HG03460 (cell line): Measurements from ENCODE around the gene CPED1.
"Not testable (repeated sequence)": the region's sequence is repeated elsewhere in the genome, so short reads cannot be mapped to it uniquely, and the experiment has no call there.

Source experiments
- ATAC-seq: cut with Tn5 transposase; IDR thresholded peaks from one replicate; pipeline ENCODE4 v1.9.1; 2021; ENCODE audit not compliant: unreplicated experiment

The CPED1 gene

GRCh38 chr7:121274467-121274866 is 286.0 kb downstream of the CPED1 start:
- ATAC-seq, result no peak

GRCh38 chr7:121275204-121275603 is 286.7 kb downstream of the CPED1 start:
- ATAC-seq, result no peak

GRCh38 chr7:121276313-121276712 is 287.8 kb downstream of the CPED1 start:
- no peak for ATAC-seq

GRCh38 chr7:121278120-121279021 is 289.9 kb downstream of the CPED1 start:
- ATAC-seq, result peak; percentile 100

GRCh38 chr7:121279060-121279620 is 290.6 kb downstream of the CPED1 start:
- no peak for ATAC-seq

GRCh38 chr7:121279822-121280221 is 291.3 kb downstream of the CPED1 start:
- ATAC-seq, result no peak

GRCh38 chr7:121280656-121281055 is 292.1 kb downstream of the CPED1 start:
- ATAC-seq, result no peak

GRCh38 chr7:121282129-121282528 is 293.6 kb downstream of the CPED1 start:
- no peak for ATAC-seq

- ATAC-seq, result no peak
These were observed 296.7 kb downstream of the CPED1 start for GRCh38 chr7:121285066-121285667.

GRCh38 chr7:121286186-121286585 is 297.7 kb downstream of the CPED1 start:
- ATAC-seq, result no peak

- ATAC-seq, result no peak
These were observed 298.5 kb downstream of the CPED1 start for GRCh38 chr7:121286742-121287734.

- no peak for ATAC-seq
These were observed 300.4 kb downstream of the CPED1 start for GRCh38 chr7:121288894-121289293.

- not testable (repeated sequence) for ATAC-seq
These were observed 301.4 kb downstream of the CPED1 start for GRCh38 chr7:121289930-121290329.

- ATAC-seq, result no peak
These were observed 306.0 kb downstream of the CPED1 start for GRCh38 chr7:121294448-121294992.

GRCh38 chr7:121297843-121298242 is 309.3 kb downstream of the CPED1 start:
- no peak for ATAC-seq

- no peak for ATAC-seq
These were observed 310.3 kb downstream of the CPED1 start for GRCh38 chr7:121298831-121299239.

GRCh38 chr7:121300685-121301420 is 312.3 kb downstream of the CPED1 start:
- no peak for ATAC-seq

- no peak for ATAC-seq
These were observed 313.1 kb downstream of the CPED1 start for GRCh38 chr7:121301446-121302213.

- ATAC-seq, result peak; percentile 93
These were observed 313.8 kb downstream of the CPED1 start for GRCh38 chr7:121302214-121302745.
